ENCODE measurements around the gene PDZK1IP1. TPM values are rescaled to one million over a fixed set of nuclear protein-coding genes. Genes with fewer than 3 reads are reported as not detected.

Gene PDZK1IP1
- total RNA-seq, 3 donors from 2014 or later, result 2.2 to 69.4 (median 42.3) TPM

DNA sequence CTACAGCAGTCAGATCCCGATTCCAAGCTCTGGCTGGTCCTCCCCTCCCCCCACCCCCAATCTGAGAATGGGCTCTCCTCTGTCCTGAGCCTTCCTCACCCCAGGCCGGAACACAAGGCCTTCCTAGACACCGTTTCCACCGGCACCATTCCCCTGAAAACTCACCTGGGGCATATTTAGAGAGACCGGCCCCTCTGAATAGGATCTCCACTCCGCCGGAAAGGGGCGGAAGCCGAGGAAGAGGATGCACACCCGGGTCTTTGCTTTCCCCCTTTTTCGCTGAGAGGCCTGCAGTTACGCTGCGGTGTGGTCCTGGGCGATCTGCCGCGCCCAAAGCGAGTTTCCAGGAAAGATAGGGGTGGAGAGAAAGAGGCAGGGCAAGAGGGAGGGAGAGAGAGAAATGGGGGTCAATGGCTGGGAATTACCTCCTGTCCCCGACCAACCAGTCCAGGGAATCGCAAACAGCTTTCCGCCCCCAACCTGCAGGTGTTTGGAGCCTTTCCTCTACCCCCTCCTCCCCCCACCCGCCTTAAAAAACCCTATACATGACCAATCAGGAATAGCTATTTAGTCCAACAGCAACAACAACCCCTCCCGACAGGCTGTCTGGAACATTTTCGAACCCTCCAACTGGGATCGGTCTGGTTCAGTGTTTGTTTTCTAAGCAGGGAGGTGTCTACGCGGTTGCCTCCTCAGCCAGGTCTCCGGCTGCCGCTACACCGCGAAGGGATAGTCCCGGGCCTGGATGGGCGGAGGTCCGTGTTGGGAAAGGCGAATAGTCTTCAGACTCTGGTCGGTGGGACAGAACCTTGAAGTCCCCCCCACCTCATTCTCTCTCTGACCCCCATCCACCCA lies 39.4 kb upstream of the PDZK1IP1 start:
- peak overlapping the region; percentile 36 to 61 (median 44) for H3K4me3 ChIP-seq
- H3K36me3 ChIP-seq, result no peaks in the 10 kb centered on the region
- intact Hi-C loops (cut with DNase I; ENCODE audit: low total_unique reads), result no loop called here
- no peaks in the 10 kb centered on the region for H3K9me3 ChIP-seq
- peaks cover 11 to 93% of the 10 kb centered on the region in 2 donors for H3K27me3 ChIP-seq
- no peak for DNase-seq (ENCODE audit: low spot score in 2 of 2)
- no peak for TF ChIP-seq POLR2AphosphoS5 (IDR thresholded peaks at IDR 0.05)
- TF ChIP-seq CTCF (IDR thresholded peaks at IDR 0.05), result no peak
- H3K27ac ChIP-seq, result peak overlapping the region; percentile 50 to 53
- H3K4me1 ChIP-seq, result peaks cover 0 to 14% of the 10 kb centered on the region in 2 donors

DNA sequence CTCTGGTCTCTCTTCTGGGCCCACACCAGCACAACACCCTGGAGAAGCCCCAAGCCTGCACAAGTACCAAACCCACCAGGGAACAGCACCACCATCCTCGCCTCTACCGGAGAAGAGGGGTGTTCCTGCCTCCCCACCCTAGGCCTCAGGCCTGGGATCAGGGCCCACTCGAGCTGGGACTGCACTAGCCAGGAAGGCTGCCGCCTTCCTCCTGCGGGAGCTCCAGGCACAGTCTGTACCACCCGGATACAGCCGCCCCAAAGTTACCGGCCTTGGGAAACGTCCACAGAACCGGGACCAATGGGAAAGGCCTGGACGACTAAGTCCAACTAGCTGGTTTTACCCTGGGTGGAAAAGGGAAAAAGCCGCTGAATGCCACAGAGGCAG lies 38.8 kb upstream of the PDZK1IP1 start:
- Histone ChIP-seq H3K27me3 (peaks cover 11 to 100% of the 10 kb centered on the region in 2 donors), H3K4me3 (peak overlapping the region; percentile 36 to 61 (median 44)), H3K27ac (peak overlapping the region in 1 of 2 donors; percentile 53), H3K36me3 (no peaks in the 10 kb centered on the region), H3K4me1 (peaks cover 0 to 14% of the 10 kb centered on the region in 2 donors), H3K9me3 (no peaks in the 10 kb centered on the region)
- TF ChIP-seq CTCF (IDR thresholded peaks at IDR 0.05) (no peak), POLR2AphosphoS5 (IDR thresholded peaks at IDR 0.05) (no peak), POLR2A (IDR thresholded peaks at IDR 0.05) (no peak)
- intact Hi-C loops (cut with DNase I; ENCODE audit: low total_unique reads), result no loop called here
- no peak for DNase-seq (ENCODE audit: low spot score in 2 of 2)

DNA sequence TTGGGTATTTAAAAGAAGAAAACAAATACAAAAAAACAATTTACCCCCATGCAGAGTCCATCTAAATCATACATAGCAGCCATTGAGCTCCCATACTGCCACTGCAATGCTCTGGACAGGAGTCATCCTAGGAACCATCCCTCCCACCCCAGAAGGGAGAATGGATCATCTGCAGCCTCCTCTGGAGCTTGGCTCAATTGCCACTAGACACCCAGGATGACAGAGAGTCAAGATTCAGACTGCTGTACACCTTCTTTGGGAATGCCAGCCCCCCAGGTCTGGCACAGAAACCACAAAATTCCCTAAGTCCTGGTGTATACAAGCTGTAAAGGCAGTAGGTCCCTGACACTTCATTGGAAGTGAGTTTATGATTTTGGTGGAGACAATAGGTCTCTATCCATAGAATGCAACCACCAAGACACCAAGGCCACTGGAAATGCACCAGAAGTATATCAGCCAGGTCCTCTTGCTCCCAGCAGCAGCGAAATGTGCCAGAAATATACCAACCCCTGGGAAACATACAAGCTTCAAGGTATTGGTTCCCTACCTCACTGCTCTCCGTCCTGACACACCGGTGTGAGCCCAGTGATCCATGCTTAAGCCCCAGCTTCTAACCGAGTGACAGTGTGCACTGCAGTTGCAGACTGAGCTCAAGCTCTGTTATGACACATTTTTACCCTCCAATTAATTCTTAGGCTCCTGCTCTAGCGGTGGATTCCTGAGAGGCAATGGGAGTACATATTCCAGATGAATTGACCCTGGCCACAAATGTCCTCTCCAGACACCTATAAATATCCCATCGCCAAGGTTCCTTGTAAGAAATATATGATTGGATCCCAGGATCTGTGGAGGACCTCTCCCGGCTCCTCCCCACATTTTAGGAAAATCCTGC lies 37.8 kb upstream of the PDZK1IP1 start:
- intact Hi-C loops (cut with DNase I; ENCODE audit: low total_unique reads), result no loop called here
- TF ChIP-seq POLR2AphosphoS5 (IDR thresholded peaks at IDR 0.05) (no peak), POLR2A (IDR thresholded peaks at IDR 0.05) (no peak), CTCF (IDR thresholded peaks at IDR 0.05) (no peak)
- Histone ChIP-seq H3K4me3 (peak overlapping the region in 2 of 3 donors; percentile 44 to 61), H3K9me3 (no peaks in the 10 kb centered on the region), H3K36me3 (no peaks in the 10 kb centered on the region), H3K4me1 (peaks cover 0 to 14% of the 10 kb centered on the region in 2 donors), H3K27ac (no peak overlapping the region), H3K27me3 (peaks cover 11 to 99% of the 10 kb centered on the region in 2 donors)
- DNase-seq (ENCODE audit: low spot score in 2 of 2), result no peak

DNA sequence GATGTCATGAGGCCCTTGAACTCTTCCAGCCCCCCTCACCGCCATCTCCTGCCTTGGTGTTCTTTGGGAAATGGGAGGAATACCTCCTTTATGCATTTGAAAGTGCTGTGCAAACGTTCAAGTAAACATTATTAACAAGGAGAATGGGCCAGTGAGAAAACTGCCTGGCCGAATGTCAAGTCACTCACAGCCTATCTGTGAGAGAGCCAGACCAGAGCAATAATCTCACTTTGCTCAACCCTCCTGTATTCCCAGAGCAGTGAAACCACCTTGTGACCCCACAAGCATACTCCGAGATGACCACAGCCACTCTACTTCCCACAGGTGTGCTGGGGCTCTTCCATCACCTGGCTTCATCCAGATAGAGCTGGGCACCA lies 37.0 kb upstream of the PDZK1IP1 start:
- H3K4me1 ChIP-seq, result peaks cover 0 to 13% of the 10 kb centered on the region in 2 donors
- no peak overlapping the region for H3K4me3 ChIP-seq
- intact Hi-C loops (cut with DNase I; ENCODE audit: low total_unique reads), result no loop called here
- no peaks in the 10 kb centered on the region for H3K36me3 ChIP-seq
- no peak for TF ChIP-seq POLR2AphosphoS5 (IDR thresholded peaks at IDR 0.05)
- no peak for TF ChIP-seq CTCF (IDR thresholded peaks at IDR 0.05)
- TF ChIP-seq POLR2A (IDR thresholded peaks at IDR 0.05), result no peak
- DNase-seq (ENCODE audit: low spot score in 2 of 2), result no peak
- H3K27ac ChIP-seq, result no peak overlapping the region
- peaks cover 8 to 98% of the 10 kb centered on the region in 2 donors for H3K27me3 ChIP-seq
- H3K9me3 ChIP-seq, result no peaks in the 10 kb centered on the region
